ENCODE results near the gene KCNJ4.

KCNJ4 gene

GRCh38 chr22:38455076-38455529, at the start of gene KCNJ4:
KCNJ4 (minus strand) TSS chr22:38455199; CDS start chr22:38428132, 27,067 bp downstream.
- DNase-seq (ENCODE audit: low read depth), result no peak

- DNase-seq (ENCODE audit: low read depth), result no peak
Measured at GRCh38 chr22:38503021-38503420, 48.0 kb upstream of the KCNJ4 start.

GRCh38 chr22:38501797-38502672, 47.0 kb upstream of the KCNJ4 start:
- no peak for DNase-seq (ENCODE audit: low read depth)

- DNase-seq (ENCODE audit: low read depth), result no peak
Measured at GRCh38 chr22:38497869-38498268, 42.9 kb upstream of the KCNJ4 start.

- DNase-seq (ENCODE audit: low read depth), result no peak
Measured at GRCh38 chr22:38494939-38495338, 39.9 kb upstream of the KCNJ4 start.

GRCh38 chr22:38494498-38494897, 39.5 kb upstream of the KCNJ4 start:
- no peak for DNase-seq (ENCODE audit: low read depth)

- no peak for DNase-seq (ENCODE audit: low read depth)
Measured at GRCh38 chr22:38491707-38492348, 36.8 kb upstream of the KCNJ4 start.

GRCh38 chr22:38490915-38491314, 35.9 kb upstream of the KCNJ4 start:
- peak; percentile 57 for DNase-seq (ENCODE audit: low read depth)

GRCh38 chr22:38490475-38490874, 35.5 kb upstream of the KCNJ4 start:
- no peak for DNase-seq (ENCODE audit: low read depth)

- DNase-seq (ENCODE audit: low read depth), result no peak
Measured at GRCh38 chr22:38489561-38490145, 34.7 kb upstream of the KCNJ4 start.

- no peak for DNase-seq (ENCODE audit: low read depth)
Measured at GRCh38 chr22:38489142-38489541, 34.1 kb upstream of the KCNJ4 start.

GRCh38 chr22:38487946-38488345, 32.9 kb upstream of the KCNJ4 start:
- no peak for DNase-seq (ENCODE audit: low read depth)

GRCh38 chr22:38485783-38486182, 30.8 kb upstream of the KCNJ4 start:
- no peak for DNase-seq (ENCODE audit: low read depth)

GRCh38 chr22:38484244-38484643, 29.2 kb upstream of the KCNJ4 start:
- no peak for DNase-seq (ENCODE audit: low read depth)

GRCh38 chr22:38482662-38483308, 27.8 kb upstream of the KCNJ4 start:
- DNase-seq (ENCODE audit: low read depth), result no peak

- DNase-seq (ENCODE audit: low read depth), result no peak
Measured at GRCh38 chr22:38481871-38482332, 26.9 kb upstream of the KCNJ4 start.

- DNase-seq (ENCODE audit: low read depth), result no peak
Measured at GRCh38 chr22:38481162-38481870, 26.3 kb upstream of the KCNJ4 start.

- no peak for DNase-seq (ENCODE audit: low read depth)
Measured at GRCh38 chr22:38479096-38479837, 24.3 kb upstream of the KCNJ4 start.

- no peak for DNase-seq (ENCODE audit: low read depth)
Measured at GRCh38 chr22:38477585-38477984, 22.6 kb upstream of the KCNJ4 start.

GRCh38 chr22:38474003-38474607, 19.1 kb upstream of the KCNJ4 start:
- DNase-seq (ENCODE audit: low read depth), result no peak

GRCh38 chr22:38471237-38471636, 16.2 kb upstream of the KCNJ4 start:
- DNase-seq (ENCODE audit: low read depth), result no peak

Measured in fibroblast of the conjunctiva (primary cell).